Uterus (tissue), 4 donors: Measurements from ENCODE around the gene ARSI. TPM values are rescaled to one million over a fixed set of nuclear protein-coding genes. Genes with fewer than 3 reads are reported as not detected.

Source experiments
- DNase-seq, 2 donors: peaks; one replicate each; pipeline ENCODE4 v3.0.0-alpha.2; 2019 to 2020
- H3K27ac ChIP-seq, 2 donors: fragments of 200-600 bp; sonication (generic); 1 replicate in 1 of 2; 2 replicates in 1 of 2; pipeline ENCODE4 v1.5.1; 2016 to 2018
- H3K27me3 ChIP-seq, 2 donors: fragments of 200-600 bp; sonication (generic); one replicate each; pipeline ENCODE4 v1.5.1; 2018 to 2019; ENCODE audit warnings: control low read depth in 1 of 2
- H3K36me3 ChIP-seq, 2 donors: fragments of 200-600 bp; sonication (generic); one replicate each; pipeline ENCODE4 v1.5.1; 2019; ENCODE audit warnings: control low read depth in 1 of 2
- H3K4me1 ChIP-seq, 2 donors: fragments of 200-600 bp; sonication (generic); one replicate each; pipeline ENCODE4 v1.5.1; 2018 to 2019; ENCODE audit warnings: control low read depth in 1 of 2
- H3K4me3 ChIP-seq, 2 donors: fragments of 200-600 bp; sonication (generic); 1 replicate in 1 of 2; 2 replicates in 1 of 2; pipeline ENCODE4 v1.5.1; 2018 to 2019; ENCODE audit warnings: mild to moderate bottlenecking in 1 of 2
- H3K9me3 ChIP-seq, 2 donors: fragments of 200-600 bp; sonication (generic); one replicate each; pipeline ENCODE4 v1.5.1; 2019; ENCODE audit warnings: control low read depth in 1 of 2
- POLR2A ChIP-seq, 2 donors: fragments of 450-650 bp; IDR thresholded peaks; one replicate each; pipeline ENCODE4 v1.6.1; 2016; ENCODE audit warnings: antibody characterized with exemption in 2 of 2, mild to moderate bottlenecking in 1 of 2, moderate library complexity in 1 of 2
- intact Hi-C: fragments of 100-400 bp; cut with DNase I; formaldehyde crosslinking; loops from one replicate; pipeline ENCODE4 v1.15.1; 2023; ENCODE audit warnings: low total_unique reads
- total RNA-seq, 4 donors: library from RNA; depleted of rRNA in 3 of 4; stranded (reverse); fragments of >200 nt in 3 of 4; gene quantifications; one replicate each; pipeline versions ENCODE4 v1.1.0 to v1.2.4, GENCODE V29; 2014 to 2023
- TF ChIP-seq, protein P1 (sequence below), 4 experiments: fragments of 200-600 bp in 2 of 4; fragments of 450-650 bp in 2 of 4; sonication (generic) in 2 of 4; IDR thresholded peaks; one replicate each; pipeline ENCODE4 v1.5.1; 2016 to 2019; ENCODE audit warnings: antibody characterized with exemption in 4 of 4, mild to moderate bottlenecking in 2 of 4, moderate library complexity in 1 of 4
- donor health status: DM: yes; HTN: yes; CAD: no.

ARSI gene
- total RNA-seq, 4 donors from 2014 or later: 4.3 to 15.1 (median 5.7) TPM

DNA sequence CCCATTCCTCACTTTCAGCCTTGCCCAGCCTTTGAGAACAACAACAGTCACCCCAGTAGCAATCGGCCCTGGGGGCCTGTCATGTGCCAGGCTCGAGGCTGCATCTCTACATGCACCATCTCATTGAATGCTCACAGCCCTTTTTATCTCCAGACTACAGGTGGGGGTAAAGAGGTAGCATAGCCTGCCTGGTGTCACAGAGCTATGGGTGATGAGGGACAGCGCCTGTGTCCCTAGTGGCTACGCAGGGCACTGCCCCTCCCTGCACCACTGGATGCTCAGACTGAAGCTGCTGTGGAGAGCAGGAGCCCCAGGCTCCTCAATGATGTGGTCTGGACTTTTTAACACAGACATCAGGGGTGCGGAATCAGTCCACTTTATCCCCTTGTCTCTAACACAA lies 15.9 kb downstream of the ARSI start:
- no peak for TF ChIP-seq POLR2A (IDR thresholded peaks at IDR 0.05)
- TF ChIP-seq, protein P1, sequence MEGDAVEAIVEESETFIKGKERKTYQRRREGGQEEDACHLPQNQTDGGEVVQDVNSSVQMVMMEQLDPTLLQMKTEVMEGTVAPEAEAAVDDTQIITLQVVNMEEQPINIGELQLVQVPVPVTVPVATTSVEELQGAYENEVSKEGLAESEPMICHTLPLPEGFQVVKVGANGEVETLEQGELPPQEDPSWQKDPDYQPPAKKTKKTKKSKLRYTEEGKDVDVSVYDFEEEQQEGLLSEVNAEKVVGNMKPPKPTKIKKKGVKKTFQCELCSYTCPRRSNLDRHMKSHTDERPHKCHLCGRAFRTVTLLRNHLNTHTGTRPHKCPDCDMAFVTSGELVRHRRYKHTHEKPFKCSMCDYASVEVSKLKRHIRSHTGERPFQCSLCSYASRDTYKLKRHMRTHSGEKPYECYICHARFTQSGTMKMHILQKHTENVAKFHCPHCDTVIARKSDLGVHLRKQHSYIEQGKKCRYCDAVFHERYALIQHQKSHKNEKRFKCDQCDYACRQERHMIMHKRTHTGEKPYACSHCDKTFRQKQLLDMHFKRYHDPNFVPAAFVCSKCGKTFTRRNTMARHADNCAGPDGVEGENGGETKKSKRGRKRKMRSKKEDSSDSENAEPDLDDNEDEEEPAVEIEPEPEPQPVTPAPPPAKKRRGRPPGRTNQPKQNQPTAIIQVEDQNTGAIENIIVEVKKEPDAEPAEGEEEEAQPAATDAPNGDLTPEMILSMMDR (IDR thresholded peaks at IDR 0.05): no peak
- intact Hi-C loops: no loop called here
- no peak overlapping the region for H3K4me3 ChIP-seq

DNA sequence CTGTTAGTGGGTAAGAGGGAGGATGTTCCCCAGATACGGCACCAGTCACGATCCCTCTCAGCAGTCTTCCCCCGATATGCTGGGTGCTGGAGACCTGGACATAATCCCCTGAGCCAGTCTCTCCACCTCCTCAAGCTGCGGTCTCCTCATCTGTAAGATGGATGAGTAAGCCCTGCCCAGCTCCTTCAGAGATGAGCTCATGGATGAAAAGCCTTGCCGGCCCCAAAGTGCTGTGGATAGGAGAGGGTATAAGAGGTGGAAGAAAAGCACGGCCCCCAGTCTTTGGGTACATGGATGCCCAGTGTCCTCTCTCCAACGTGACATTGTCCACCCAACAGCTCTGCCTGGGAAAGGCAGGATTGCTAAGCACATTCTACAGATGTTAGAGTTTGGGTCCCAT lies 17.6 kb downstream of the ARSI start:
- intact Hi-C loops: no loop called here
- DNase-seq: no peak
- no peaks in the 10 kb centered on the region for H3K4me1 ChIP-seq
- no peak overlapping the region for H3K4me3 ChIP-seq
- TF ChIP-seq, protein P1 (IDR thresholded peaks at IDR 0.05): no peak
- TF ChIP-seq POLR2A (IDR thresholded peaks at IDR 0.05): no peak
- no peak overlapping the region for H3K27ac ChIP-seq
- H3K36me3 ChIP-seq: no peaks in the 10 kb centered on the region
- no peaks in the 10 kb centered on the region for H3K9me3 ChIP-seq
- no peaks in the 10 kb centered on the region for H3K27me3 ChIP-seq

More for the DNA sequence above, 15.9 kb downstream of the ARSI start:
- Histone ChIP-seq H3K36me3 (no peaks in the 10 kb centered on the region), H3K9me3 (no peaks in the 10 kb centered on the region), H3K27me3 (no peaks in the 10 kb centered on the region), H3K4me1 (no peaks in the 10 kb centered on the region), H3K27ac (no peak overlapping the region)
- no peak for DNase-seq

DNA sequence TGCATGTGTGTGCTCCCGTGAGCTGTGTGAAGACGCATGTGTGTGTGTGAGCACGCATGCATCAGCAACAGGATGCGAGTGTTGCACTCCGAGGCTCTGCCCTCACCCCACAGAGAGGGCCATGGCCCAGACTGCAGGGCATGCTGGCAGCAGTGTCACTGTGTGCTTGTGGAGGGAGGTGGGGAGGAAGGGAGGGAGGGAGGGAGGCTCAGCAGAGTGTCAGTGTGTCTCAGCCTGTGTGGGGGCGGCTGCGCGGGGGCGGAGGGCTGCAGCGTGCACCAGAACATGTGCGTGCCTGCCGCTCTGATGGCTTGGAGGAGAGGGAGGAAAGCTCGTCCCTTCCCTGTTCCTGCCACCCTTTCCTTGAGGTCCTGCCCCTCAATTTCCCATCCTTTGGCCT lies 18.4 kb downstream of the ARSI start:
- intact Hi-C loops: no loop called here
- Histone ChIP-seq H3K4me3 (no peak overlapping the region), H3K9me3 (no peaks in the 10 kb centered on the region), H3K27ac (no peak overlapping the region), H3K36me3 (no peaks in the 10 kb centered on the region), H3K27me3 (no peaks in the 10 kb centered on the region), H3K4me1 (no peaks in the 10 kb centered on the region)
- no peak for DNase-seq
- TF ChIP-seq, protein P1 (IDR thresholded peaks at IDR 0.05): no peak
- TF ChIP-seq POLR2A (IDR thresholded peaks at IDR 0.05): no peak

DNA sequence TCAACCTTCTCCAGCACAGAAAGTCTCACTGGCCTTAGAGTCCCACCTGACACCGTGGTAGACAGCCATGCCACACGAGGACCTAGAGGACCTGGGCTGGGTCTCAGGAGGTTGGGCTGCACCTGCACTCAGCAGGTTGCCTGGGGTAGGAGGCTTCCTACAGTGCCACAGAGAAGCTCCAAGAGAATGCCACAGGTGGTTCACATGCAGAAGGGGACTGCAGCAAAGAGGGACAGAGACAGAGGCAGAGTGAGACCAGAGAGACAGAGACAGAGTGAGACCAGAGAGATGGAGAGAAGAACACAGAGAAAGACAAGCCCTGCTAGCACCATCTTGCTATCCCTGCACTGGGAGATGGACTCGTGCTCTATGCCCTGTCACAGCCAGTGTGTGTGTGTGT lies 18.8 kb downstream of the ARSI start:
- Histone ChIP-seq H3K36me3 (no peaks in the 10 kb centered on the region), H3K27ac (no peak overlapping the region), H3K4me1 (no peaks in the 10 kb centered on the region), H3K27me3 (no peaks in the 10 kb centered on the region), H3K9me3 (no peaks in the 10 kb centered on the region), H3K4me3 (no peak overlapping the region)
- TF ChIP-seq, protein P1 (IDR thresholded peaks at IDR 0.05): no peak
- TF ChIP-seq POLR2A (IDR thresholded peaks at IDR 0.05): no peak
- intact Hi-C loops: no loop called here
- DNase-seq: no peak

DNA sequence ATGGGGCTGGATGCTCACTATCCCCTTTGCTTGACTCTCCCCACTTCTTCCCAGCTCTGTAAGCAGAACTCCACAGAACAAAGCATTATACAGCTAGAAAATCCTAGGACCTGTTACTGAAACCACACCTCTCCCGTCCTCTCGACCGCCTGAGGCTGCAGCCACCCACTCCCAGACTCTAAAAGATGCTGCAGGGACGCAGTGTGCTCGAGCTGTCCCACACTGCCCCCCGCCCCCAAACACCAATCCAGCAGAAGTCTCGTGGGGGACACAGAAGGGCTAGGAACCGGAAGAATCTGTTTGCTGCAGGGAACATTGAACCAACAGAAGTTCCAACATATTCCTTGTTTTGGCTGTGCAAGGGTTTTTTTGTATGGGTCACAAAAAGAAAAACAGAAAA lies 20.7 kb downstream of the ARSI start:
- Histone ChIP-seq H3K4me3 (no peak overlapping the region), H3K4me1 (no peaks in the 10 kb centered on the region), H3K9me3 (no peaks in the 10 kb centered on the region), H3K27ac (no peak overlapping the region), H3K27me3 (no peaks in the 10 kb centered on the region), H3K36me3 (no peaks in the 10 kb centered on the region)
- no peak for DNase-seq
- TF ChIP-seq, protein P1 (IDR thresholded peaks at IDR 0.05): no peak
- no peak for TF ChIP-seq POLR2A (IDR thresholded peaks at IDR 0.05)
- intact Hi-C loops: no loop called here
